ENCODE results near the gene HS6ST1.

The HS6ST1 gene

DNA sequence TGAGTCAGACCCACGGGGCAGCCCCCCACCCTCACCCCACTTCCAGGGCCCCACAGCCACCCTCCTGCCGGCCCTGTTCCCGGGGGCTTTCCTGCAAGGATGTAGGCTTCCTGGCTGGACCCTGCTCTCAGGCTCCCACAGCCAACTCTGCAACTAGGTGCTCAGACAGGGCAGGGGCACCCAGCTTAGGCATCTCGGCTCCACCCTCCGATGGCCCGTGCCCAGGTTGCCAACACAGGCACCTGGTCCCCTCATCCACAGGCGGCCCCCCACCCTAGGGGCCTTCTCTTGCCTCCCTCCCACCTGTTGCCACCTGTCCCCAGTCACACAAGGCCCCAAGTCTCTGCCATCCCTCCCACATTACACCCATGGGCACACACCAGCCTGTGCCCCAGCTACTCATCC, 34.6 kb downstream of the HS6ST1 start:
- in situ Hi-C loops (cut with MboI; ENCODE audit: low sequenced_read_pairs), result no loop called here

DNA sequence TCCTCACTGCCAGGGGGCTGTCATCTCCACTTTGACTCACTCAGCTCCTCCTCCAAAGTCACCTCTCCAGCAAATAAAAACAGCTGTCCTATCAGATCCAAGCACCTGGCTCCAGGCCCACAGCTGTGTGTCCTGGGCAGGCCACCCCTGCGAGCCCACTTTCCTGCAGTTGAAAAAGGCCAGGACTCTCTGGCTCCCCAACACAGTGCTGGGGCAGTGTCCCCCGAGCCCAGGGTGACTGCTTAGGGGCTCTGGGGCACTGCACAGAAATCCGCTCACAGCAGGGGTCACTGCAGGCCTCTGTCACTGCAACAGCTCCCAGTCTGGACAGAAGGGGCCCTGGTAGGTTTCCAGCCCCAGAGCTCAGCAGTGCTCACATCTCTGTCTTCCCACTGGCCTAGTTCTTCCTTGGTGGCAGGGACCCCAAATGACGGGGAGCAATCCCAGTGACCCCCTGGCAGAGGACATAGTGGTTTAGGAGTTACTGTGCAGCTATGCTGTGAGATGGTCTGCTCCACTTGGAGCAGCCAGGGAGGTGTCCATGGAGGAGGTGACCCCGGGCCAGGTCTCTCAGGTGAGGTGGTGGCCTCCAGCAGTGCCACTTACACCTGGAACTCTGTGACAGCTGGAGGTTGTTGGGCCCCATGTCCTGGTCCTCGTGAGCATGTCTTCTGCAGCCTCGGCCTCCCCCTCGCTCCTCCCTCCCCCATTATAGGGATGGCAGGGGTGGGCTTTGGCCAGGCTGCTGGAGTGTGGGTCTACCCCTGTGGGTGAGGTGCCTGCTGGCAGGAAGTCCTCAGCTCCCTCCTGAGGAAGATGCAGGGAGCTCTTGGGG, 35.5 kb downstream of the HS6ST1 start:
- in situ Hi-C loops (cut with MboI; ENCODE audit: low sequenced_read_pairs), result no loop called here

GRCh38 chr2:128282246-128282975, 36.3 kb downstream of the HS6ST1 start:
- in situ Hi-C loops (cut with MboI; ENCODE audit: low sequenced_read_pairs), result no loop called here

GRCh38 chr2:128281852-128282245, 36.8 kb downstream of the HS6ST1 start:
- in situ Hi-C loops (cut with MboI; ENCODE audit: low sequenced_read_pairs), result no loop called here

- in situ Hi-C loops (cut with MboI; ENCODE audit: low sequenced_read_pairs), result no loop called here
Observed at GRCh38 chr2:128280901-128281321, 37.8 kb downstream of the HS6ST1 start.

DNA sequence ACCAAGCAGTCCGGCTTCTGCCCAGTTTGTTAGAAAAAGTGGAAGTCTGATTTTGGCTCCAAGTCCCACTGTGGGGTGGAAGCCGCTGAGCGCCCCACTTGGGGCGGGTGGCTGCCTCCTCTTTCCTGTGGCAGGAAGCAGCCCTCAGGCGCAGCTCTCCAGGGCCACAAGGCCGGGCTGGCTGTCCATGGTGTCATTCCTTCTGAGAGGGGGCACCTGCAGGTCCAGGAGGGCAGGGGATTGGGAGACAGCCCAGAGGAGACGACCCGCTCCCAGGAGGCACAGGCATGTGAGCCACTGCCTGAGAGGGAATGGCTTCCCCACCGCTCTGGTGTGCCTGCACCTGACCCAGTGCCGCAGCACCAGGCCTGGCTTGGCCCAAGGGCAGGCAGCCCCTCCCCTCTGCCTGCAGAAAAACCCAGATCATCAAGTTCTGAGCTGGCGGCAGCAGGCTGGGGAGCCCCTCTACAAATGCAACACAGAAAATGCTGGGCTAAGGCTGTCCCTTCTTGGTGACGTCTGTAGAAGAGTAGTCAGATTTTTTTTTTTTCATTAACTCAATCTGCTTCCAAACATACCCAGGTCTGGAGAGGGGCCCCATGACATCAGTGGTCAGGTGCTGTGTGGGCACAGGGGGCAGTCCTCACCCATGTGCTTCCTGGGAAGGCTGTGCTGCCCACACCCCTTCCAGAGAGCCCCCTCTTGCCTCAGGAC, 38.4 kb downstream of the HS6ST1 start:
- in situ Hi-C loops (cut with MboI; ENCODE audit: low sequenced_read_pairs), result no loop called here

DNA sequence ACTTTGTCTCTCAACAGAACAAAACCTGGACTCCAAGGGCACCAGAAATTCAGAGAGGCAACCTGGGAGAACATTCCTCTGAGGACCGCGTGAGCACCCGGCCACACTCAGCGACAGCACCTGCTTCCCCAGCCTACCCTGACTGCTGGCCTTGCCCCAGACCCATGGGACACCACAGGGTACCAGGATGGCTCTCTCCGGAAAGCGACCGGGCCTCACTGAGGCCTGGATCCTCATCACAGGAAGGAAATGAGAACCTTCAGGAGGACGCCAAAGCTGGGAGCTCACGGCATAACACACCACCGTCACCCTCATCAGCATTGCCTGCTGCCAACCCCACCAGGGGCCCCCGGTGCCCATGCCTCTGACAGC, 38.9 kb downstream of the HS6ST1 start:
- in situ Hi-C loops (cut with MboI; ENCODE audit: low sequenced_read_pairs), result no loop called here

- in situ Hi-C loops (cut with MboI; ENCODE audit: low sequenced_read_pairs), result no loop called here
Observed at GRCh38 chr2:128279009-128279408, 39.7 kb downstream of the HS6ST1 start.

GRCh38 chr2:128277961-128278681, 40.5 kb downstream of the HS6ST1 start:
- in situ Hi-C loops (cut with MboI; ENCODE audit: low sequenced_read_pairs), result no loop called here

DNA sequence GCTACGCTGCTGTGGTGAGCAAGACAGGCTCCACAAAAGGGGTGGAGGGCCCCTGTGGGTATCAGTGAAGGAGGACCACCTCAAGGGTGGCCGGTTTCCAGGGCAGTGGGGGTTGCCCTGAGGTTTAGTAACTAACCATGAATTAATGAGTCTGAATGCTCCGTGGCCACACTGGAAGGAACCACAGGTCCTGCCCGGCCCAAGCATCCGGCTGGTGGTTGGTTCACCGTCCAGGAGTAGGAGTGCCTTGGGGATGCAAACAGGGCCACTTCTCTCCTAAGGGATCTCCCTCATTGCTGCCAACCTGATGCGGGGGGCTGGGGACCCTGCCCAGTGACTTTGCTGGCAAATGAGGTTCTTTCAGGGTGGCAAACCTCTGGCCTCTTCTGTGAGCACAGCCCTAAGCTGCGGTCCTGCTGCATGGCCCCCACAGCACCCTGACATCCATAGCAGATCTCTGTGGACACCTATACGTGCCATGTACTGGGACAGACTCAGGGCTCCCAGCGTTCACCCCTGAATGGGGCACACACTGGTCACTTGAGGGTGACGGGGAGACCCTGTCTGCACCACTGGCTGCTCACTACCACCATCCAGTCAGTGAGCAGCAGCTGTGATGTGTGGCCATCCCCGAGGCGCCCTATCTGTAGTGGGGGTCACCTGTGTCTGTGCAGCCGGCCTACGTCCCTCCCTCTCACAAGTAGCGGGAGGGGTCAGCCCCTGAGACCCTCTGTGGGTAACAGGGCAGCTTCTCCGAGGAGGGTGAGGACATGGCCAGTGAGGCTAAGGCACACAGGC, 41.6 kb downstream of the HS6ST1 start:
- in situ Hi-C loops (cut with MboI; ENCODE audit: low sequenced_read_pairs), result no loop called here

- in situ Hi-C loops (cut with MboI; ENCODE audit: low sequenced_read_pairs), result no loop called here
Observed at GRCh38 chr2:128275498-128276045, 43.1 kb downstream of the HS6ST1 start.

DNA sequence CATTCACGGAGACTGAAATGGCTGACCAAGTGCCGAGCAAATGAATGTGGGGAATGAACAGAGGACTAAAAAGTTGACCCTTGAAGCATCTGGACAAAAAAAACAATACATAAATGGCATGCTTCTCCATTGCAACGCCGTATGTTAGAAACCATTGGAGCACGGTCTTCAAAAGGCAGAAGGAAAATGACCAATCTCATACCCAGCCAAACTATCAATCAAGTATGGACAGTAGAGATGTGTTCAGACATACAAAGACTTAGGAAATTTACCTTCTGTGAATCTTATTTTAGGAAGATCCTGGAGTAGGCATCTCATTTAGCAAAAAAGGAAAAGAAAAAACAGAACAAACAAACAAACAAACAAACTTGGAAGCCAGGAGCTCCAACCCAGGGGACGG, 44.5 kb downstream of the HS6ST1 start:
- in situ Hi-C loops (cut with MboI; ENCODE audit: low sequenced_read_pairs), result no loop called here

DNA sequence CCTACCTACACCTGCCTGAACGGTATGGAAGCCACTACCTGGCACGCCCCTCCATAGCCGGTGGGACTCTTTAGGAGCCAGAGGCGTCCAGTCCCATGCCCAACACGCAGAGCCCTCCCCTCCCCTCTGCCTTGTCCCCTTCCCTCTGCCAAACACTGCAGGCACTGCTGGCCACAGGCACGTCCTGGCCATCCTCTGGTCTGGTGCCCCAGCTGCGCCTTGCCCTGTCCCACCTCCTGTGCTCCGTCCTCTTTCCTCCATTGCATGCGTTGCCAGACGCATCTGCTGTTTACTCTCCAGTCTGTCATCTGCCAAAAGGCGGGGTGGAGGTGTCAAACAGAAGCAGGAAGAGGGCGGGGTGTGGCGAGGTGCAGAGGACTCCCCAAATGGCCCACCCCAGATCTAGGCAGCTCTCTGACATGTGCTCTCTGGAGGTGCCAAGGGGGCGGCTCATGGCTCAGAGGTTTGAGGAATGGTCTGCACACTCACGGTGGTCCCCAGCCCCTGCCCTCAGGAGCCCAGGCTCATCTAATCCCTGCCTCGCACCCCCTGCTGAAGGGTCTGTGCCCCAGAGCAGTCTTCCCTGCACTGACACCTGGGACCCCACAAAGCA, 45.1 kb downstream of the HS6ST1 start:
- in situ Hi-C loops (cut with MboI; ENCODE audit: low sequenced_read_pairs), result no loop called here

- in situ Hi-C loops (cut with MboI; ENCODE audit: low sequenced_read_pairs), result no loop called here
Observed at GRCh38 chr2:128272601-128273468, 45.8 kb downstream of the HS6ST1 start.

- in situ Hi-C loops (cut with MboI; ENCODE audit: low sequenced_read_pairs), result no loop called here
Observed at GRCh38 chr2:128271911-128272600, 46.6 kb downstream of the HS6ST1 start.

- in situ Hi-C loops (cut with MboI; ENCODE audit: low sequenced_read_pairs), result no loop called here
Observed at GRCh38 chr2:128271597-128271910, 47.1 kb downstream of the HS6ST1 start.

- in situ Hi-C loops (cut with MboI; ENCODE audit: low sequenced_read_pairs), result no loop called here
Observed at GRCh38 chr2:128270672-128271596, 47.7 kb downstream of the HS6ST1 start.
